Measurements from ENCODE around the gene EPHB2. TPM values are rescaled to one million over a fixed set of nuclear protein-coding genes. Genes with fewer than 3 reads are reported as not detected.
"Not testable (repeated sequence)": the region's sequence is repeated elsewhere in the genome, so short reads cannot be mapped to it uniquely, and the experiment has no call there.

The EPHB2 gene
- total RNA-seq, 1 experiment from 2014 or later = 2.6 TPM

- DNase-seq (ENCODE audit: low read depth) = no peak
These were observed 107.6 kb downstream of the EPHB2 start for GRCh38 chr1:22818061-22818770.

GRCh38 chr1:22819361-22819760 lies 108.7 kb downstream of the EPHB2 start:
- no peak for DNase-seq (ENCODE audit: low read depth)

- DNase-seq (ENCODE audit: low read depth) = no peak
These were observed 110.4 kb downstream of the EPHB2 start for GRCh38 chr1:22821027-22821426.

GRCh38 chr1:22822371-22822770 lies 111.7 kb downstream of the EPHB2 start:
- no peak for DNase-seq (ENCODE audit: low read depth)

GRCh38 chr1:22824466-22824865 lies 113.8 kb downstream of the EPHB2 start:
- DNase-seq (ENCODE audit: low read depth) = no peak

- DNase-seq (ENCODE audit: low read depth) = no peak
These were observed 114.3 kb downstream of the EPHB2 start for GRCh38 chr1:22824975-22825374.

- no peak for DNase-seq (ENCODE audit: low read depth)
These were observed 115.0 kb downstream of the EPHB2 start for GRCh38 chr1:22825486-22826189.

GRCh38 chr1:22826604-22827580 lies 116.3 kb downstream of the EPHB2 start:
- DNase-seq (ENCODE audit: low read depth) = no peak

- DNase-seq (ENCODE audit: low read depth) = no peak
These were observed 117.2 kb downstream of the EPHB2 start for GRCh38 chr1:22827666-22828483.

- DNase-seq (ENCODE audit: low read depth) = no peak
These were observed 118.1 kb downstream of the EPHB2 start for GRCh38 chr1:22828484-22829308.

- DNase-seq (ENCODE audit: low read depth) = no peak
These were observed 118.8 kb downstream of the EPHB2 start for GRCh38 chr1:22829309-22829989.

GRCh38 chr1:22830041-22830566 lies 119.5 kb downstream of the EPHB2 start:
- DNase-seq (ENCODE audit: low read depth) = no peak

- no peak for DNase-seq (ENCODE audit: low read depth)
These were observed 120.2 kb downstream of the EPHB2 start for GRCh38 chr1:22830757-22831340.

GRCh38 chr1:22831729-22832413 lies 121.2 kb downstream of the EPHB2 start:
- peak; percentile 93 for DNase-seq (ENCODE audit: low read depth)

- peak; percentile 73 for DNase-seq (ENCODE audit: low read depth)
These were observed 121.8 kb downstream of the EPHB2 start for GRCh38 chr1:22832414-22832786.

GRCh38 chr1:22833699-22834098 lies 123.1 kb downstream of the EPHB2 start:
- DNase-seq (ENCODE audit: low read depth) = no peak

GRCh38 chr1:22834420-22834819 lies 123.8 kb downstream of the EPHB2 start:
- DNase-seq (ENCODE audit: low read depth) = not testable (repeated sequence)

- DNase-seq (ENCODE audit: low read depth) = no peak
These were observed 125.1 kb downstream of the EPHB2 start for GRCh38 chr1:22835636-22836319.

Measured in LHCN-M2 (cell line).